ENCODE data around the gene PTPRK.

DNA sequence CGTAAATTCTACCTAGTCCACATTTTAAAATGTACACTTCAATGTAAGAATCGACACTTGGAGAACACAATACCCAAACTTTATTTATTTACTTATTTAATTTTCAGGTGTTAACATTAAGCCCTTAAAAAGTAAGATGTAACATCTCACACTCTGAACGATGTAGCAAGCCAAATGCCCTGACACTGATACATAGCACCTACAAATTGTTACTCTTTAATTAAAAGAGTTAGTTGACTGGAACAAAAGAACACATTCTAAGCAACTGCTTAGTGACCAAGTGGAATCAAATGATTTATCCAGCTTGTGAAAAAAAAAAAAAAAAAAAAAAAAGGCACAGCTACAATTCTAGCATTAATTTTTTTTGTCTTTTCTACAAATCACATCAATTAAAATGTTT, 327.4 kb downstream of the PTPRK start:
- TF ChIP-seq, protein P1, sequence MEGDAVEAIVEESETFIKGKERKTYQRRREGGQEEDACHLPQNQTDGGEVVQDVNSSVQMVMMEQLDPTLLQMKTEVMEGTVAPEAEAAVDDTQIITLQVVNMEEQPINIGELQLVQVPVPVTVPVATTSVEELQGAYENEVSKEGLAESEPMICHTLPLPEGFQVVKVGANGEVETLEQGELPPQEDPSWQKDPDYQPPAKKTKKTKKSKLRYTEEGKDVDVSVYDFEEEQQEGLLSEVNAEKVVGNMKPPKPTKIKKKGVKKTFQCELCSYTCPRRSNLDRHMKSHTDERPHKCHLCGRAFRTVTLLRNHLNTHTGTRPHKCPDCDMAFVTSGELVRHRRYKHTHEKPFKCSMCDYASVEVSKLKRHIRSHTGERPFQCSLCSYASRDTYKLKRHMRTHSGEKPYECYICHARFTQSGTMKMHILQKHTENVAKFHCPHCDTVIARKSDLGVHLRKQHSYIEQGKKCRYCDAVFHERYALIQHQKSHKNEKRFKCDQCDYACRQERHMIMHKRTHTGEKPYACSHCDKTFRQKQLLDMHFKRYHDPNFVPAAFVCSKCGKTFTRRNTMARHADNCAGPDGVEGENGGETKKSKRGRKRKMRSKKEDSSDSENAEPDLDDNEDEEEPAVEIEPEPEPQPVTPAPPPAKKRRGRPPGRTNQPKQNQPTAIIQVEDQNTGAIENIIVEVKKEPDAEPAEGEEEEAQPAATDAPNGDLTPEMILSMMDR (conservative IDR thresholded peaks at IDR 0.05), result no peak
- TF ChIP-seq ZFX (IDR thresholded peaks at IDR 0.05), result no peak
